A673 (cell line): ENCODE data around the gene CEACAM19. TPM values are rescaled to one million over a fixed set of nuclear protein-coding genes. Genes with fewer than 3 reads are reported as not detected.

ENCODE experiments used
- BruUV-seq: library from RNA; stranded (reverse); fragments of 400-500 nt; replicated peaks from 2 replicates; lab custom pipeline; 2021; lab: Mats Ljungman, UMichigan
- CTCF ChIA-PET: fragments of 300-600 bp; sonication (Branson Sonifier 250); formaldehyde crosslinking; loops from one replicate; lab custom pipeline; 2022; ENCODE audit warnings: antibody characterized with exemption; lab: Charles Lee
- POLR2A ChIA-PET: fragments of 300-600 bp; sonication (Branson Sonifier 250); formaldehyde crosslinking; loops from one replicate; lab custom pipeline; 2022; ENCODE audit warnings: antibody characterized with exemption; ENCODE audit not compliant: low non-redundant PET; lab: Charles Lee
- DNase-seq: peaks from one replicate; pipeline ENCODE4 v3.0.0-alpha.2; 2015; ENCODE audit warnings: low spot score
- H3K27ac ChIP-seq: fragments of 200-600 bp; sonication (generic); 2 replicates; pipeline ENCODE4 v1.5.1; 2016; ENCODE audit warnings: mixed run types, low read depth, mild to moderate bottlenecking, mixed read lengths, antibody characterized with exemption, low read length; ENCODE audit not compliant: poor library complexity, severe bottlenecking
- H3K27me3 ChIP-seq: fragments of 200-600 bp; sonication (generic); replicated peaks from 2 replicates; pipeline ENCODE4 v1.6.1; 2017; ENCODE audit warnings: mixed run types, low read depth, mild to moderate bottlenecking, mixed read lengths, antibody characterized with exemption, low read length; ENCODE audit not compliant: insufficient read depth, poor library complexity
- H3K36me3 ChIP-seq: fragments of 200-600 bp; sonication (generic); 2 replicates; pipeline ENCODE4 v1.6.1; 2016; ENCODE audit warnings: mixed run types, mild to moderate bottlenecking, mixed read lengths, antibody characterized with exemption, low read length; ENCODE audit not compliant: insufficient read depth, poor library complexity, severe bottlenecking
- H3K4me1 ChIP-seq: fragments of 200-600 bp; sonication (generic); 2 replicates; pipeline ENCODE4 v1.6.1; 2017; ENCODE audit warnings: mixed run types, mild to moderate bottlenecking, mixed read lengths, antibody characterized with exemption, low read length; ENCODE audit not compliant: insufficient read depth, poor library complexity, severe bottlenecking
- H3K4me3 ChIP-seq: fragments of 200-600 bp; sonication (generic); 2 replicates; pipeline ENCODE4 v1.5.1; 2016; ENCODE audit warnings: low read depth, mixed run types, mild to moderate bottlenecking, mixed read lengths, low read length; ENCODE audit not compliant: poor library complexity, severe bottlenecking
- H3K9me3 ChIP-seq: fragments of 200-600 bp; sonication (generic); 2 replicates; pipeline ENCODE4 v1.6.1; 2016; ENCODE audit warnings: mixed run types, low read depth, mild to moderate bottlenecking, mixed read lengths, antibody characterized with exemption, low read length; ENCODE audit not compliant: poor library complexity, severe bottlenecking
- CTCF ChIP-seq: fragments of 300-800, 200-600 bp; sonication (generic); conservative IDR thresholded peaks from 2 replicates; pipeline ENCODE4 v1.5.1; 2017; ENCODE audit warnings: low read depth, mild to moderate bottlenecking, antibody characterized with exemption, low read length, moderate library complexity, mixed read lengths
- EZH2 ChIP-seq: fragments of 200-600 bp; sonication (generic); IDR thresholded peaks from 2 replicates; pipeline ENCODE4 v1.6.1; 2017; ENCODE audit warnings: borderline replicate concordance, low read depth, mild to moderate bottlenecking, mixed read lengths, antibody characterized with exemption, low read length; ENCODE audit not compliant: poor library complexity, severe bottlenecking
- intact Hi-C: fragments of 100-400 bp; cut with micrococcal nuclease; formaldehyde crosslinking; loops from one replicate; pipeline ENCODE4 v1.10.0; 2022; ENCODE audit not compliant: unreplicated experiment
- total RNA-seq: library from RNA; stranded (reverse); gene quantifications from 2 replicates; pipeline ENCODE4 v1.2.3, GENCODE V29; 2021

CEACAM19 gene
- total RNA-seq, 1 experiment from 2014 or later = 2.5 TPM

- Histone ChIP-seq H3K9me3 (no peaks in the 10 kb centered on the region), H3K4me3 (no peak overlapping the region), H3K4me1 (no peaks in the 10 kb centered on the region), H3K27me3 (no peaks in the 10 kb centered on the region), H3K36me3 (no peaks in the 10 kb centered on the region), H3K27ac (no peak overlapping the region)
- TF ChIP-seq EZH2 (no peak), CTCF (no peak)
- intact Hi-C loops = no loop called here
- no TSS peak for BruUV-seq
- no peak for DNase-seq
- POLR2A ChIA-PET = no interaction called here
- CTCF ChIA-PET = no interaction called here
Observed at GRCh38 chr19:44697670-44698034, 26.4 kb downstream of the CEACAM19 start.

- Histone ChIP-seq H3K4me3 (no peak within 1 kb of the TSS), H3K36me3 (no peaks in the 10 kb centered on the region), H3K27me3 (no peaks in the 10 kb centered on the region), H3K4me1 (no peaks in the 10 kb centered on the region), H3K27ac (no peak within 1 kb of the TSS), H3K9me3 (no peaks in the 10 kb centered on the region)
- ChIA-PET CTCF (no interaction called here), POLR2A (no interaction called here)
- BruUV-seq = no TSS peak
- DNase-seq = no peak
- intact Hi-C loops = no loop called here
- TF ChIP-seq CTCF = no peak
- no peak for TF ChIP-seq EZH2
Observed at GRCh38 chr19:44698492-44699201, 27.4 kb downstream of the CEACAM19 start, which contains the start of gene CEACAM16. CEACAM16 (plus strand) TSS chr19:44699151; CDS start chr19:44701457, 2,306 bp downstream.

GRCh38 chr19:44700547-44700946 is 29.3 kb downstream of the CEACAM19 start:
- H3K27ac ChIP-seq = no peak overlapping the region
- no peak overlapping the region for H3K4me3 ChIP-seq
- DNase-seq = no peak
- ChIA-PET POLR2A (no interaction called here), CTCF (no interaction called here)
- intact Hi-C loops = no loop called here
- H3K27me3 ChIP-seq = no peaks in the 10 kb centered on the region
- BruUV-seq = no TSS peak
- H3K9me3 ChIP-seq = no peaks in the 10 kb centered on the region
- H3K36me3 ChIP-seq = no peaks in the 10 kb centered on the region
- no peaks in the 10 kb centered on the region for H3K4me1 ChIP-seq
- no peak for TF ChIP-seq CTCF
- TF ChIP-seq EZH2 = no peak
